Pancreas (tissue), 10 donors: ENCODE measurements around the gene ABL1. TPM values are rescaled to one million over a fixed set of nuclear protein-coding genes. Genes with fewer than 3 reads are reported as not detected.

Source experiments
- ATAC-seq, 4 donors: fragments of 200-7000 bp; cut with Tn5 transposase; one replicate each; pipeline versions ENCODE4 v1.8.0 to v1.9.1; 2020; ENCODE audit warnings: mild to moderate bottlenecking in 4 of 4, moderate library complexity in 4 of 4
- DNase-seq, 6 donors: peaks; one replicate each; pipeline ENCODE4 v3.0.0-alpha.2; 2020
- FAIRE-seq: peaks from 2 replicates; lab custom pipeline; 2012; peaks lifted over from hg19 to GRCh38; lab: Jason Lieb, UNC
- H3K27ac ChIP-seq, 4 donors: fragments of 200-600 bp; sonication (generic); 1 replicate in 3 of 4; 2 replicates in 1 of 4; pipeline versions ENCODE4 v1.5.0 to v1.8.0; 2020
- H3K27me3 ChIP-seq, 4 donors: fragments of 200-600 bp; one replicate each; pipeline ENCODE4 v1.8.0; 2021
- H3K36me3 ChIP-seq, 3 donors: fragments of 200-600 bp; sonication (generic) in 1 of 3; one replicate each; pipeline versions ENCODE4 v1.5.0 to v1.8.0; 2020 to 2021
- H3K4me1 ChIP-seq, 3 donors: fragments of 200-600 bp; one replicate each; pipeline ENCODE4 v1.8.0; 2021
- H3K4me3 ChIP-seq, 4 donors: fragments of 200-600 bp; sonication (generic) in 2 of 4; one replicate each; pipeline versions ENCODE4 v1.5.0 to v1.8.0; 2020 to 2021
- H3K9me3 ChIP-seq, 4 donors: fragments of 200-600 bp; one replicate each; pipeline ENCODE4 v1.8.0; 2021
- WGBS, 2 donors: extraction: QIAGEN DNeasy Blood & Tissue Kit; methylation state at CpG; one replicate each; pipeline ENCODE4 v1.1.7; 2013; 5-methylcytosine and 5-hydroxymethylcytosine counted together
- intact Hi-C, 3 donors: fragments of 100-400 bp; cut with DNase I; formaldehyde crosslinking; loops; one replicate each; pipeline versions ENCODE4 v1.11.1 to v1.14.2; 2022
- polyA plus RNA-seq, 2 donors: library from polyadenylated mRNA; stranded (reverse); fragments of 200-250 nt; gene quantifications; one replicate each; pipeline ENCODE4 v1.2.3, GENCODE V29; 2013
- total RNA-seq, 6 donors: library from RNA; stranded (reverse); fragmentation: NEBNext Ultra II Directional in 4 of 6; extraction: Animal tissue kit (Norgen Biotek cat#: 25700) in 4 of 6; gene quantifications; one replicate each; pipeline versions ENCODE4 v1.2.1 to v1.2.4, GENCODE V29; 2021 to 2023
- TF ChIP-seq, protein P1 (sequence below), 4 donors: fragments of 200-600 bp; sonication (generic) in 3 of 4; IDR thresholded peaks; one replicate each; pipeline versions ENCODE4 v1.5.0 to v1.8.0; 2021; ENCODE audit warnings: antibody characterized with exemption in 4 of 4
- donor health status: healthy with polysubstance abuse.
- donor health status: DM: no; HTN: no; CAD: no; lungs with moderate emphysema.
- donor health status: DM: no; HTN: no; CAD: no.
- donor health status: control.
- donor health status: control.
- donor health status: Bipolar disorder and iron deficiency.
- donor health status: DM: yes; HTN: yes; CAD: no.
- donor health status: DM: no; HTN: no; CAD: no.
- donor health status: DM: no; HTN: no; CAD: no.
- donor health status: DM: yes; HTN: yes; CAD: no.

ABL1 gene
- total and polyA plus RNA-seq, 8 donors = 15.3 to 31.9 (median 19.4) TPM

DNA sequence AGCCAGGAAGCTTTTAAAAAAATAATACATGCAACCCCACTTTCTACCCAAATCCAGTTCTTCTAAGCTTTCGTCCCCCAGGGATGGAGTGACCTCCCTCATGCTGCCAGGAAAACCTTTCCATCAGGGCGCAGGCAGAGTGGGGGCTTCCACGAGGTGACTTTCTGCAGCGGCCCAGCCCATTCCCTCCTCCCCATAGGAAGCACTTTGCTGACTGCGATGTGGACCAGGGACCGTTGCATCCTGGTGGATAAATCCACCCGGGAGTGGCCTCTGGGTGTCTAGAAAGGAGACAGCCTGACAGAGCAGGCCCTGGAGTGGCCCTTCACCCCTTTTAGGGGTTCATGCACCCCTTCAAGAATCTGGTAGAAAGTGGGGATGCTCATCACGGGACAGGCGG, 60.0 kb downstream of the ABL1 start:
- no peak for FAIRE-seq
- TF ChIP-seq, protein P1, sequence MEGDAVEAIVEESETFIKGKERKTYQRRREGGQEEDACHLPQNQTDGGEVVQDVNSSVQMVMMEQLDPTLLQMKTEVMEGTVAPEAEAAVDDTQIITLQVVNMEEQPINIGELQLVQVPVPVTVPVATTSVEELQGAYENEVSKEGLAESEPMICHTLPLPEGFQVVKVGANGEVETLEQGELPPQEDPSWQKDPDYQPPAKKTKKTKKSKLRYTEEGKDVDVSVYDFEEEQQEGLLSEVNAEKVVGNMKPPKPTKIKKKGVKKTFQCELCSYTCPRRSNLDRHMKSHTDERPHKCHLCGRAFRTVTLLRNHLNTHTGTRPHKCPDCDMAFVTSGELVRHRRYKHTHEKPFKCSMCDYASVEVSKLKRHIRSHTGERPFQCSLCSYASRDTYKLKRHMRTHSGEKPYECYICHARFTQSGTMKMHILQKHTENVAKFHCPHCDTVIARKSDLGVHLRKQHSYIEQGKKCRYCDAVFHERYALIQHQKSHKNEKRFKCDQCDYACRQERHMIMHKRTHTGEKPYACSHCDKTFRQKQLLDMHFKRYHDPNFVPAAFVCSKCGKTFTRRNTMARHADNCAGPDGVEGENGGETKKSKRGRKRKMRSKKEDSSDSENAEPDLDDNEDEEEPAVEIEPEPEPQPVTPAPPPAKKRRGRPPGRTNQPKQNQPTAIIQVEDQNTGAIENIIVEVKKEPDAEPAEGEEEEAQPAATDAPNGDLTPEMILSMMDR (IDR thresholded peaks at IDR 0.05) = no peak
- WGBS, 2 donors = 64 to 79% methylated on average over 9 of the region's 9 CpGs

DNA sequence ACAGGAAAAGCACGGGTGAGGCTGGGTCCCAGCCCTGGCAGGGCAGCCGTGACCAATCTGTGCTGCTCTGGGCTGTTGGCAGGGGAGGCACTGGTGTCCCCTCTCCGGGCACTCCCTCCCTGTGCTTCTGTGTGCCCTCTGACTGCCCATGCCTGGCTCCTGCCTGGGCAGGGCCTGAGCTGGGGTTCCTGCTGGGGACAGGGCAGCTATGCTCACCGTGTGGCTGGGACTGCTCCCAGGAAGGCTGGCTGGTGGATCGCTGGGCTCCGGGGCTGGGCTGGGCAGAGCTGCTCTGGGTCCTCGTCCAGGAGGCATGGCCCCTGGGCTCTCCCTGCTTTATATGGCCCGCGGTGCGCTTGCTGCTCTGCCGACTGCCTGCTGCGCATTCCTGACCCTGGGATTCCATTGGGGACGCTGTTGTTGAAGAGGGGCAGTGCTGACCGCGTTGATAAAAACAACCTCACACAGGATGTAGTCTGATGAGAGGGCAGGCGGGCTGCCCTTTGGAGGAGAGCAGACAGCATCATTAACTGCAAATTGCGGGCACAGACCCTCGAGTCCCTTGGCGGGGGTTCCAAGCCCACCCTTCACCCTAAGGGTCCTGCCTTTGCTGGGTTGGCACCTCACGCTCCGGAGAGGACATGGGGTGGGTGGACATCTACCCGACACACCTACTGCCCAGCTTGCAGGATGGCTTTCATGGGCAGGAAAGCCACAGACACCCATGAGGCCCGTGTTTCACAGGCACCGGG, 60.6 kb downstream of the ABL1 start:
- Histone ChIP-seq H3K36me3 (peaks cover 0 to 8% (median 0%) of the 10 kb centered on the region in 3 donors), H3K27ac (no peak overlapping the region), H3K9me3 (no peaks in the 10 kb centered on the region), H3K4me1 (no peaks in the 10 kb centered on the region), H3K27me3 (no peaks in the 10 kb centered on the region), H3K4me3 (no peak overlapping the region)
- peak in 1 of 4 donors; percentile 3 for ATAC-seq
- DNase-seq = no peak
- no peak for FAIRE-seq
- WGBS, 2 donors = 50 to 55% methylated on average over 23 to 24 of the region's 24 CpGs
- intact Hi-C loops = no loop called here
- TF ChIP-seq, protein P1 (IDR thresholded peaks at IDR 0.05) = no peak

More for the DNA sequence above, 60.0 kb downstream of the ABL1 start:
- no peaks in the 10 kb centered on the region for H3K9me3 ChIP-seq
- ATAC-seq (no peak), DNase-seq (peak in 1 of 6 donors; percentile 24)
- H3K27ac ChIP-seq = no peak overlapping the region
- intact Hi-C loops = no loop called here
- H3K4me3 ChIP-seq = no peak overlapping the region
- H3K4me1 ChIP-seq = no peaks in the 10 kb centered on the region
- no peaks in the 10 kb centered on the region for H3K27me3 ChIP-seq
- H3K36me3 ChIP-seq = peaks cover 0 to 14% (median 0%) of the 10 kb centered on the region in 3 donors

DNA sequence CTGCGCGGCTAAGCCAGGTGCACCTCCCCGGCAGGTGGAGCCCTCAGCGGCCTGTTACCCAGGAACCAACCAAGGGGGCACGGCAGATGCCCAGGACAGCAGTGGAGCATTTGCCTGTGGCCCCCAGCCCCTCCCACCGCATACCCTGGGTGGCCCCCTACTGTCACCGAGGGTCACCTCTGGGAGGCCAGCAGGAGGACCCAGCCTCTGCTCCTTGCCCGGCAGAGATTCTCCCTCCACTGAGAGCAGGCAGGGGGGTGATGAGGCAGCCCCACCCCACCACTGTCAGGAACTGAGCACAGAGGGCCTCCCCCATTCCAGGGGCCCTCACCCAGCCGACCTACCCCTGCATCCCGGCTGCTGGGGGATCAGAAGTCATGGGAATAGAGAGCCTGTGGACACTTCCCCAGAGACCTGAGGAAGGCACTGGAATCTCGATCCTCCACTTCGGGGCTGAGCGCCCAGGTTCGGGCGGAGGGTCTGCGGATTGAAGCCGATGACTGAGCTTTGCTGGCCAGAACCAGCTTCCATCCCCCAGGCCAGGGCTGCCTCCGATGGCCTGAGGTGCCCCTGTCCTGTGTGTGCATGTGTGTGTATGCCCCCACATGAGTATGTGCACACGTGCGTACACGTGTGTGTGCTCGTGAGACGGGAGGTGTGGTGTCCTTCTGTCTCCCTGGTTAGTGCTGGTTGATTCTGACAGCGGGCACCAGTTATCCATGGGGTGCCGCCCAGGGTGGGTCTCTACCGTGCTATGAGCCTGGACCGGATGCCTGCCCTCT, 61.4 kb downstream of the ABL1 start, which contains the start of gene QRFP:
Gene QRFP, minus strand, starts transcription at position 580 of the 782 bp plus-strand sequence. CDS start 2,974 bp downstream, outside the sequence.
- no peaks in the 10 kb centered on the region for H3K36me3 ChIP-seq
- H3K4me1 ChIP-seq = no peaks in the 10 kb centered on the region
- TF ChIP-seq, protein P1 (IDR thresholded peaks at IDR 0.05) = no peak
- no peak within 1 kb of the TSS for H3K4me3 ChIP-seq
- intact Hi-C loops = no loop called here
- 45 to 67% methylated on average over 27 of the region's 27 CpGs for WGBS, 2 donors
- no peak within 1 kb of the TSS for H3K27ac ChIP-seq
- H3K9me3 ChIP-seq = no peaks in the 10 kb centered on the region
- FAIRE-seq (no peak), ATAC-seq (no peak), DNase-seq (no peak)
- no peaks in the 10 kb centered on the region for H3K27me3 ChIP-seq

DNA sequence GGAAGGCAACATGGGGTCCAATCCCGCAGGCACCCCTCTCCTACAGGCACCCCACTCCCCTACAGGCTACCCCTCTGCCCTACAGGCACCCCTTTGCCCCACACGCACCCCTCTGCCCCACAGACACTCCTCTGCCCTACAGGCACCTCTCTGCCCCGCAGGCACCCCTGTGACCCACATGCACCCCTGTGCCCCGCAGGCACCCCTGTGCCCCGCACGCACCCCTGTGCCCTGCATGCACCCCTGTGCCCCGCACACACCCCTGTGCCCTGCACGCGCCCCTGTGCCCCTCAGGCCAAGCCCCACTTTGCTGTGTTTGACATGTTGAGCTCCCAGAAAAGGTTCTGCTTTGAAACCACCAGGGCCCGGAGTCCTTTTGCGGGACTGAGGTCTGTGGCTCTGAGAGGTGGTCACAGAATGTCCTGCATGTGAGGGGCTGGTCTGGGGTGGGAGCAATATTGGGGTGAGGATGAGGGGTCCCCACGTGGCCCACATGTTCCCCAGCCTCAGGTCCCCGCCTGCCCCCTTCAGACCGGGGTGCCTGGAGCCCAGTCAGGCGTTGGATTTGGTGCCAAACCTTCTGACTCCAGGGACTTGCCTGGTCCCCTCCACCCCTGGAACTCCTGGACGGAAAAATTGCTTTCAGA, 62.2 kb downstream of the ABL1 start:
- DNase-seq (peak in 1 of 6 donors; percentile 52), ATAC-seq (no peak), FAIRE-seq (no peak)
- Histone ChIP-seq H3K9me3 (no peaks in the 10 kb centered on the region), H3K4me1 (no peaks in the 10 kb centered on the region), H3K27ac (no peak overlapping the region), H3K4me3 (no peak overlapping the region), H3K36me3 (no peaks in the 10 kb centered on the region), H3K27me3 (no peaks in the 10 kb centered on the region)
- intact Hi-C loops = no loop called here
- TF ChIP-seq, protein P1 (IDR thresholded peaks at IDR 0.05) = no peak
- WGBS, 2 donors = 60 to 61% methylated on average over 14 to 16 of the region's 16 CpGs
